HG02763 (cell line): ENCODE measurements around the gene RUSF1.
"Not testable (repeated sequence)": the region's sequence is repeated elsewhere in the genome, so short reads cannot be mapped to it uniquely, and the experiment has no call there.

ENCODE experiments used
- ATAC-seq: cut with Tn5 transposase; IDR thresholded peaks from one replicate; pipeline ENCODE4 v1.9.1; 2021; ENCODE audit warnings: mild to moderate bottlenecking, moderate library complexity; ENCODE audit not compliant: unreplicated experiment

Gene RUSF1

GRCh38 chr16:31455601-31456314, 52.4 kb downstream of the RUSF1 start:
- no peak for ATAC-seq

GRCh38 chr16:31453255-31454204, 54.7 kb downstream of the RUSF1 start:
- ATAC-seq, result no peak

- no peak for ATAC-seq
These were observed 55.5 kb downstream of the RUSF1 start for GRCh38 chr16:31452631-31453106.

GRCh38 chr16:31451681-31452351, 56.4 kb downstream of the RUSF1 start:
- no peak for ATAC-seq

GRCh38 chr16:31451201-31451600, 57.0 kb downstream of the RUSF1 start:
- ATAC-seq, result no peak

- ATAC-seq, result not testable (repeated sequence)
These were observed 62.3 kb downstream of the RUSF1 start for GRCh38 chr16:31445931-31446330.

GRCh38 chr16:31441956-31442355, 66.2 kb downstream of the RUSF1 start:
- ATAC-seq, result no peak

GRCh38 chr16:31440516-31441184, 67.5 kb downstream of the RUSF1 start:
- no peak for ATAC-seq

GRCh38 chr16:31439519-31439918, 68.7 kb downstream of the RUSF1 start:
- no peak for ATAC-seq
